Caco-2 (cell line): ENCODE results near the gene ATP1B4. TPM values are rescaled to one million over a fixed set of nuclear protein-coding genes. Genes with fewer than 3 reads are reported as not detected.

Experiments
- BruUV-seq: library from RNA; stranded (reverse); fragments of 400-500 nt; replicated peaks from 2 replicates; lab custom pipeline; 2021; lab: Mats Ljungman, UMichigan
- CTCF ChIA-PET: fragments of 300-600 bp; sonication (Branson Sonifier 250); formaldehyde crosslinking; loops from one replicate; lab custom pipeline; 2022; ENCODE audit warnings: antibody characterized with exemption; lab: Charles Lee
- POLR2A ChIA-PET: fragments of 300-600 bp; sonication (Branson Sonifier 250); formaldehyde crosslinking; loops from one replicate; lab custom pipeline; 2022; ENCODE audit warnings: antibody characterized with exemption; lab: Charles Lee
- DNase-seq, 2 experiments: peaks; one replicate each; pipeline versions ENCODE4 v3.0.0 to v3.0.0-alpha.2; 2020 to 2022
- H3K27me3 ChIP-seq: replicated peaks from 2 replicates; pipeline ENCODE4 v1.6.0; 2011; ENCODE audit warnings: low read length; ENCODE audit not compliant: control insufficient read depth, insufficient read depth
- H3K36me3 ChIP-seq: 2 replicates; pipeline ENCODE4 v1.5.1; 2011; ENCODE audit warnings: low read length; ENCODE audit not compliant: control insufficient read depth, insufficient read depth
- H3K4me1 ChIP-seq: fragments of 250-450 bp; sonication (Bioruptor Pico); 2 replicates; pipeline ENCODE4 v1.5.1; 2020; ENCODE audit warnings: mild to moderate bottlenecking
- H3K4me3 ChIP-seq: 2 replicates; pipeline ENCODE4 v1.5.1; 2011; ENCODE audit warnings: low read depth, mild to moderate bottlenecking, control low read depth, low read length
- H3K9me3 ChIP-seq: fragments of 250-450 bp; sonication (Bioruptor Pico); 2 replicates; pipeline ENCODE4 v1.5.1; 2020; ENCODE audit warnings: mild to moderate bottlenecking, moderate library complexity
- H3K27ac Mint-ChIP-seq: one replicate; pipeline ENCODE4 v1.8.0; 2022; ENCODE audit warnings: mixed read lengths; ENCODE audit not compliant: unreplicated experiment
- H3K27me3 Mint-ChIP-seq: one replicate; pipeline ENCODE4 v1.8.0; 2022; ENCODE audit warnings: mixed read lengths; ENCODE audit not compliant: insufficient read depth, unreplicated experiment
- H3K36me3 Mint-ChIP-seq: one replicate; pipeline ENCODE4 v1.8.0; 2022; ENCODE audit warnings: mild to moderate bottlenecking, mixed read lengths; ENCODE audit not compliant: insufficient read depth, unreplicated experiment
- H3K4me1 Mint-ChIP-seq: one replicate; pipeline ENCODE4 v1.8.0; 2022; ENCODE audit warnings: low read depth, mixed read lengths; ENCODE audit not compliant: unreplicated experiment
- H3K4me3 Mint-ChIP-seq: one replicate; pipeline ENCODE4 v1.8.0; 2022; ENCODE audit warnings: mild to moderate bottlenecking, moderate library complexity, mixed read lengths; ENCODE audit not compliant: unreplicated experiment
- H3K9me3 Mint-ChIP-seq: one replicate; pipeline ENCODE4 v1.8.0; 2022; ENCODE audit warnings: mixed read lengths; ENCODE audit not compliant: unreplicated experiment
- intact Hi-C: fragments of 100-400 bp; cut with micrococcal nuclease; formaldehyde crosslinking; loops from one replicate; pipeline ENCODE4 v1.10.0; 2022; ENCODE audit not compliant: unreplicated experiment
- total RNA-seq: library from RNA; stranded (reverse); gene quantifications from 2 replicates; pipeline ENCODE4 v1.2.3, GENCODE V29; 2022
- TF ChIP-seq, protein P1 (sequence below), 2 experiments: fragments of 200-600 bp in 1 of 2; IDR thresholded peaks; 1 replicate in 1 of 2; 2 replicates in 1 of 2; pipeline versions ENCODE4 v1.5.1 to v1.8.0; 2011 to 2022; ENCODE audit warnings: antibody characterized with exemption in 1 of 2, control low read depth in 1 of 2, inconsistent platforms in 1 of 2, low read depth in 1 of 2, low read length in 1 of 2, mild to moderate bottlenecking in 1 of 2, moderate library complexity in 1 of 2; ENCODE audit not compliant: insufficient read depth in 1 of 2, severe bottlenecking in 1 of 2, unreplicated experiment in 1 of 2

Gene ATP1B4
- total RNA-seq, 1 experiment from 2014 or later: not detected

DNA sequence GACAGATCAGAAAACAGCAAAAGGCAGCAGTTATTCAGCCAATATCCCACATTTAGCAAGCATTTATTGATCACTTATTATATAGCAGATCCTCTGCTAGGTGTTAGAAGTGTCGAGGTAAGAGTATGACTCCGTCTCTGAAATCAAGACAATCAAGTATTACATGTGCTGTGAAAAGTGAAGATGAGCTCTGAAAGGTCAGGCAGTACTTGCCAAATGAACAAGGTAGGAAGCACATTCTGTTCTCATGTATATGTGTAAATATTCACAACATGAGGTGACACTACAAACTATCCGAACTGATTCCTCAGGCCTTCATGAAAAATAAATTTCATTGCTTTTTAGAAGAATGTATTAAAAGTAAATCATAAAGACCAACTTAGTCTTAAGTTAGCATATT lies 15.3 kb downstream of the ATP1B4 start:
- no peak for DNase-seq
- Mint-ChIP-seq H3K36me3 (no peaks in the 10 kb centered on the region), H3K4me1 (no peaks in the 10 kb centered on the region), H3K4me3 (no peak overlapping the region), H3K9me3 (no peaks in the 10 kb centered on the region), H3K27ac (no peak overlapping the region), H3K27me3 (peaks cover 7% of the 10 kb centered on the region)
- POLR2A ChIA-PET: no interaction called here
- TF ChIP-seq, protein P1, sequence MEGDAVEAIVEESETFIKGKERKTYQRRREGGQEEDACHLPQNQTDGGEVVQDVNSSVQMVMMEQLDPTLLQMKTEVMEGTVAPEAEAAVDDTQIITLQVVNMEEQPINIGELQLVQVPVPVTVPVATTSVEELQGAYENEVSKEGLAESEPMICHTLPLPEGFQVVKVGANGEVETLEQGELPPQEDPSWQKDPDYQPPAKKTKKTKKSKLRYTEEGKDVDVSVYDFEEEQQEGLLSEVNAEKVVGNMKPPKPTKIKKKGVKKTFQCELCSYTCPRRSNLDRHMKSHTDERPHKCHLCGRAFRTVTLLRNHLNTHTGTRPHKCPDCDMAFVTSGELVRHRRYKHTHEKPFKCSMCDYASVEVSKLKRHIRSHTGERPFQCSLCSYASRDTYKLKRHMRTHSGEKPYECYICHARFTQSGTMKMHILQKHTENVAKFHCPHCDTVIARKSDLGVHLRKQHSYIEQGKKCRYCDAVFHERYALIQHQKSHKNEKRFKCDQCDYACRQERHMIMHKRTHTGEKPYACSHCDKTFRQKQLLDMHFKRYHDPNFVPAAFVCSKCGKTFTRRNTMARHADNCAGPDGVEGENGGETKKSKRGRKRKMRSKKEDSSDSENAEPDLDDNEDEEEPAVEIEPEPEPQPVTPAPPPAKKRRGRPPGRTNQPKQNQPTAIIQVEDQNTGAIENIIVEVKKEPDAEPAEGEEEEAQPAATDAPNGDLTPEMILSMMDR (IDR thresholded peaks at IDR 0.05; ENCODE audit: insufficient read depth in 1 of 2, low read depth in 1 of 2, low read length in 1 of 2, severe bottlenecking in 1 of 2, unreplicated experiment in 1 of 2): no peak
- Histone ChIP-seq H3K27me3 (no peaks in the 10 kb centered on the region), H3K4me3 (no peak overlapping the region), H3K36me3 (no peaks in the 10 kb centered on the region), H3K4me1 (no peaks in the 10 kb centered on the region), H3K9me3 (no peaks in the 10 kb centered on the region)
- CTCF ChIA-PET: no interaction called here
- BruUV-seq: no TSS peak
- intact Hi-C loops: no loop called here

- Histone ChIP-seq H3K36me3 (no peaks in the 10 kb centered on the region), H3K27me3 (no peaks in the 10 kb centered on the region), H3K4me1 (no peaks in the 10 kb centered on the region), H3K4me3 (no peak overlapping the region), H3K9me3 (no peaks in the 10 kb centered on the region)
- ChIA-PET POLR2A (no interaction called here), CTCF (no interaction called here)
- TF ChIP-seq, protein P1 (IDR thresholded peaks at IDR 0.05; ENCODE audit: insufficient read depth in 1 of 2, low read depth in 1 of 2, low read length in 1 of 2, severe bottlenecking in 1 of 2, unreplicated experiment in 1 of 2): no peak
- intact Hi-C loops: no loop called here
- H3K27ac Mint-ChIP-seq: no peak overlapping the region
- no TSS peak for BruUV-seq
- DNase-seq: no peak
- H3K36me3 Mint-ChIP-seq: no peaks in the 10 kb centered on the region
- no peaks in the 10 kb centered on the region for H3K4me1 Mint-ChIP-seq
- H3K9me3 Mint-ChIP-seq: no peaks in the 10 kb centered on the region
- H3K27me3 Mint-ChIP-seq: peaks cover 7% of the 10 kb centered on the region
- H3K4me3 Mint-ChIP-seq: no peak overlapping the region
Measured at GRCh38 chrX:120377715-120378114, 15.8 kb downstream of the ATP1B4 start.

- H3K9me3 Mint-ChIP-seq: no peaks in the 10 kb centered on the region
- Histone ChIP-seq H3K27me3 (no peaks in the 10 kb centered on the region), H3K36me3 (no peaks in the 10 kb centered on the region), H3K4me1 (no peaks in the 10 kb centered on the region), H3K9me3 (no peaks in the 10 kb centered on the region), H3K4me3 (no peak overlapping the region)
- no peaks in the 10 kb centered on the region for H3K36me3 Mint-ChIP-seq
- no TSS peak for BruUV-seq
- no peak overlapping the region for H3K4me3 Mint-ChIP-seq
- no peaks in the 10 kb centered on the region for H3K4me1 Mint-ChIP-seq
- peaks cover 7% of the 10 kb centered on the region for H3K27me3 Mint-ChIP-seq
- H3K27ac Mint-ChIP-seq: no peak overlapping the region
- intact Hi-C loops: no loop called here
- no peak for DNase-seq
- TF ChIP-seq, protein P1 (IDR thresholded peaks at IDR 0.05; ENCODE audit: insufficient read depth in 1 of 2, low read depth in 1 of 2, low read length in 1 of 2, severe bottlenecking in 1 of 2, unreplicated experiment in 1 of 2): no peak
- CTCF ChIA-PET: no interaction called here
- POLR2A ChIA-PET: no interaction called here
Measured at GRCh38 chrX:120378570-120378969, 16.7 kb downstream of the ATP1B4 start.
